ENCODE data around the gene ZNRF3.
"Not testable (repeated sequence)": the region's sequence is repeated elsewhere in the genome, so short reads cannot be mapped to it uniquely, and the experiment has no call there.

ZNRF3 gene

DNA sequence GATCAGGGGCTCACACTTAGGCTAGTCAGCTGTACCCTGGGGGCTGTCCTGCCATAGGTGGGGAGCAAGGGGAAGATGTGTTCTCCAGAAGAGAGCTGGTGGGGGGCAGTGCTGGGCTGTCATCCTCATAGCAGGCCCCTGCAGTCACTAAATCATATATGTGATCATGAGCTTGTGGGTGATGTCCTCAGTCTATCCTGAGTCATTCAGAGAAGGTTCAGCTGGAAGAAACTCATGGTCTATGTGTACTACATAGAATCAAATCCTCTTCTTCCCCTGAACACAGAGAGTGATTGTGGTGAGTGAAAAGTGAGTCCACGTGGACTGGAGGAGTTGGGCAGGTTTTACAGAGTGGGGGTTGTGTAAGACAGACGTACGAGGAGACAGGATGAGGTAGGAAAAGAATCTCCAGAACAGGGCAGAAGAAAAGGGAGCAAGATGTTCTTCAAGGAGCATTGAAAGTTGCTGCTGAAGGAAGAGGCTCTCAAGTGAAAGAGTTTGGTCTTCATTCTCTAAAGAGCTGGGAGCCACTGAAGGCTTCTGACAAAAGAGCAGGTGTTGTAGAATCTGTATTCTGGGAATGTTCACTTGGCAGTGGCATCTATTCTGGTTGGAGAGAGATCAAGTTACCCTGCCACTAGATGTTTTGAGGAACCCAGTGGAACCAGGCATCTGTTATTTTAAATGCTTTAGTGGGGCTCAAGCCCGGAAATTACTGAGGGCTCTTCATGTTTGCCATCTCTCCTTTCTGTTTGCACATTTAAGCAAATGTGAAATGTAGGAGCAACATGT, 109.4 kb downstream of the ZNRF3 start:
- no peak for DNase-seq (ENCODE audit: insufficient read length, low spot score)
- no peak for FAIRE-seq

DNA sequence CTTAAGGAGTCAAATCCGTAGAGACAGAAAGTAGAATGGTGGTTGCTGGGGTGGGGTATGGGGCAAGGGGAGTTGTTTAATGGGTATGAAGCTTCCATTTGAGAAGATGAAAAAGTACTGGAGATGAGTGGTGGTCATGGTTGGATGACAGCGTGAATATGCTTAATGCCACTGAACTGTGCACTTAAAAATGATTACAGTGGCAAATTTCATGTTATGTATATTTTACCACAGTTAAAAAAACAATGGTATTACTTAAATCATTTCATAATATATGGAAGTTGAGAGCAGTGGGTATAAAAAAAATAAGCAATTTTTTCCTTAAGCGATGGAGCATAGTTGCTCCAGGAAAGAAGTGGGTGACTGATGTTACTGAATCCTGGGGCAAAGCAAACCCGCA, 111.2 kb downstream of the ZNRF3 start:
- TF ChIP-seq POLR2A (IDR thresholded peaks at IDR 0.05; ENCODE audit: low read depth, low read length): no peak
- FAIRE-seq: no peak
- DNase-seq (ENCODE audit: insufficient read length, low spot score): no peak

More for the DNA sequence above, 109.4 kb downstream of the ZNRF3 start:
- no peak for TF ChIP-seq POLR2A (IDR thresholded peaks at IDR 0.05; ENCODE audit: low read depth, low read length)

DNA sequence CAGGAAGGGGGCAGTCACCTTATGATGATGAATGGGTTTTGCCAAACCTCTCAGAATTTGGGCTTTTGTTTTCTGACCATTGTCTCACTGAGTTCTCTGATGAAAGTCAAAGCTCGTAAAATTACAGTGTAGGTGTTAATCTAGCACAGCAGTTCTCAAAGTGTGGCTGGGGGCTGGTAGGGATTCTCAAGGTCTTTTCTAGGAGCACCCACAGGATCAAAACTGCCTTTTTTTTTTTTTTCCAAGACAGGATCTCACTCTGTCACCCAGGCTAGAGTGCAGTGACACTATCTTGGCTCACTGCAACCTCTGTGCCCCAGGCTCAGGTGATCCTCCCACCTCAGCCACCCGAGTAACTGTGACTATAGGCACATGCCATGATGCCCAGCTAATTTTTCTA, 112.2 kb downstream of the ZNRF3 start:
- FAIRE-seq: no peak
- no peak for TF ChIP-seq POLR2A (IDR thresholded peaks at IDR 0.05; ENCODE audit: low read depth, low read length)

DNA sequence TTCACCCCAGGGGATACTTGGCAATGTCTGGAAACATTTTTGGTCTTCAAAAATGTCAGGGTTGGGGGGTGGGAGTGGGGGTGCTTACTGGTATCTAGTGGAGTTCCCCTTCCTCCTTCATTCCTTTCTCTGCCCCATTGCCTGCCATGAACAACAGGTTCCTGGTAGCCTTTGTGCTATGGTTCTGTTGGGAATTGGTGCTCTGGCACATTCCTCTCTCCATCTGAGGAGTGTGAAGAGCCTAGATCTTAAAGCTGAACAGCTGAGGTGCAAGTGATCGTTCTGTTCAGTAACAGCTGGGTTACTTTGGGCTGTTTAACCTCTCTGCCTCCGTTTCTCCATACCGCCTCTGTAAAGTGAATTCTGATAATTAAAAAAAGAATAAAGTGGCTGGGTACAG, 114.0 kb downstream of the ZNRF3 start:
- FAIRE-seq: no peak

More for the DNA sequence above, 112.2 kb downstream of the ZNRF3 start:
- no peak for DNase-seq (ENCODE audit: insufficient read length, low spot score)

DNA sequence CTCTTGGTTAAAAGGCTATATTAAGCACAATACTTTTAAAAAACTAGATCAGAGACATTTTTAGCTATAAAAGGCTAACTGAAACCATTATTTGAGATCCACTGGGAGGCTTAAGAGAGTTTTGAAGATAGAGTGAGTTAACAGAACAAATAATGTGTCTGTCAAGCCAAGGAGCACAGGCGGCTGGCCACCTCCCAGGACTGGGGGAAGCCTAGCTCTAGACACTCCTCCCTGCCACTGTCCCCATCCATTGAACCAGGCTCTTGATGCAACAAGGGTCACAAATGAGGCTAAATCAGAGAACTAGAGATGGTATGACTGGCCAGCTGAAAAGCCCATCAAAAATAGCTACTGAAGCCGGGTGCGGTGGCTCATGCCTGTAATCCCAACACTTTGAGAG, 115.3 kb downstream of the ZNRF3 start:
- DNase-seq (ENCODE audit: insufficient read length, low spot score) (no peak), FAIRE-seq (no peak)
- no peak for TF ChIP-seq POLR2A (IDR thresholded peaks at IDR 0.05; ENCODE audit: low read depth, low read length)

More for the DNA sequence above, 114.0 kb downstream of the ZNRF3 start:
- no peak for TF ChIP-seq POLR2A (IDR thresholded peaks at IDR 0.05; ENCODE audit: low read depth, low read length)
- DNase-seq (ENCODE audit: insufficient read length, low spot score): no peak

DNA sequence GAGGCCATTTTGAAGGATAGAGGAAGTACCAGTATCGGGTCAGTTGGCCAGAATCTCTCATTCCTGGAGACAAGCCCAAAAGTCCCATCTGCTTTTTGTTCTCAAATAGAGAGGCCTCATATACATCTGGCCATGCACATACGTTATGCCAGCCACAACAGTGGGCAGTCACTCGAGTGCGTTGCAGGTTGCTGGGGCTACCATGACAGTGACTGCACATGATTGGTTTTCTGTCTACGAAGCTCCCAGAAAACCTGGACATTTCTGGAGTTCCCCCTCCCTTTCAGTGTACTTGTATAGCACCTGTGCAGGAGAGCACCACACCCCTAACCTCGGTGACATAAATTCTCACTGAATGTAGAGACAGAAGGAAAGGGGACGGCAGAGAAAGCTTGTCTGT, 116.1 kb downstream of the ZNRF3 start:
- FAIRE-seq (no peak), DNase-seq (ENCODE audit: insufficient read length, low spot score) (no peak)
- TF ChIP-seq POLR2A (IDR thresholded peaks at IDR 0.05; ENCODE audit: low read depth, low read length): no peak

DNA sequence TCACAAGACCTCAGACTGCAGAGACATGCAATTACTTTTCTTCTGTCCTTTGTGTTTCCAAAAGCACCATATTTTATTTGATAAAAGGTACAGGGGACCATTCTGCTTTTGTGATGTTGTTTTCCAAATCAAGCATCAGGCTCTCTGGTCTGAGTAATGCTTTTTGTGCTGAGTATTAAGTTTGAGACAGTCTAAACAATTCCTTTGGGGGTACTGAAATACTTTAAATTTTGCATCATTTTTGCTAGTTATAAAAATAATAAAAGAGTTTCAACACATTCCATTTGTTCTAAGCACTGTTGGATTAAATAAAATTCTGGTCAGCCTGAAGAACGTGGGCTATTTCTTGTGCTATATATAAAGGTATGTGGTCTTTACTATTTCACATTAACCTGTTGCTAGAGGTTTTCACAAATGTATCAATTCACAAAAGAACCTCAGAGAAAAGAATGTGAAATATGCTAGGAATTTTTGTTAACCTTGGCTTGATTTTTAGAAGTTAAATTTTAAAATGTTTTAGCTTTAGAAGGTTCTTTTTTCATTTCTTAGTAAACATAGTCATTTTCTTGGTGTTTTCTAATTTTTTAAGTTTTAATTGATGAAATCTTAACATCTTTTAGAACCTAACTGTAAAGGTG, 116.7 kb downstream of the ZNRF3 start:
- FAIRE-seq: no peak
- TF ChIP-seq POLR2A (IDR thresholded peaks at IDR 0.05; ENCODE audit: low read depth, low read length): no peak
- DNase-seq (ENCODE audit: insufficient read length, low spot score): no peak

DNA sequence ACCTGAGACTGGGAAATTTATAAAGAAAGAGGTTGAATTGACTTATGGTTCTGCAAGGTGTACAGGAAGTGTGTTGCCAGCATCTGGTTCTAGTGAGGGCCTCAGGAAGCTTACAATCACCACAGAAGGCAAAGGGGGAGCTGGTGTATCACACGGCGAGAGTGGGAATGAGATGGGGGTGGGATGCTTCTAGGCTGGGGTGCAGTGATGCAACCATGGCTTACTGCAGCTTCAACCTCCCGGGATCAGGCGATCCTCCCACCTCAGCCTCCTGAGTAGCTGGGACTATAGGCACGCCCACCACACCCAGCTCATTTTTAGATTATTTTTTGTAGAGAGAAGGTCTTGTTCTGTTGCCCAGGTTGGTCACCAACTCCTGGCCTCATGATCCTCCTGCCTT, 117.3 kb downstream of the ZNRF3 start:
- no peak for TF ChIP-seq POLR2A (IDR thresholded peaks at IDR 0.05; ENCODE audit: low read depth, low read length)
- DNase-seq (ENCODE audit: insufficient read length, low spot score): no peak
- FAIRE-seq: no peak

DNA sequence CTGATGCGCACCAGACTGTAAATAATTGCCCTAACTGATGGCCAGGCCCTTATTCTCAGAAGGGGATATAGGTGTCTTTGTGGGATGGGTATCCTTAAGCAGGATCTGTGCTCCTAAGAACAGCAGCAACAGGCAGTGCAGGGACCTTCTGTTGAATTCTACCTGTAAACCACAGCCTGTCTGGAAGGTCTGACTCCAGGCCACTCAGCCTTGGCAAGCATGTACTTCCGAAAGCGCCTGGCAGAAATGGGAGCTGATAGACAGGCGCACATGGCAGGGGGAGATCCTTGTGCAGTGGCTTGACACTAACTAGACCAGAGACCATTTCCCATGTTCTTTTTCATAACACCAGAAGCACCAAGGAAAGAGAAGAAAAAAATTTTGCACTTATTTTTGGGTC, 119.2 kb downstream of the ZNRF3 start:
- TF ChIP-seq POLR2A (IDR thresholded peaks at IDR 0.05; ENCODE audit: low read depth, low read length): no peak
- FAIRE-seq: no peak
- DNase-seq (ENCODE audit: insufficient read length, low spot score): no peak

DNA sequence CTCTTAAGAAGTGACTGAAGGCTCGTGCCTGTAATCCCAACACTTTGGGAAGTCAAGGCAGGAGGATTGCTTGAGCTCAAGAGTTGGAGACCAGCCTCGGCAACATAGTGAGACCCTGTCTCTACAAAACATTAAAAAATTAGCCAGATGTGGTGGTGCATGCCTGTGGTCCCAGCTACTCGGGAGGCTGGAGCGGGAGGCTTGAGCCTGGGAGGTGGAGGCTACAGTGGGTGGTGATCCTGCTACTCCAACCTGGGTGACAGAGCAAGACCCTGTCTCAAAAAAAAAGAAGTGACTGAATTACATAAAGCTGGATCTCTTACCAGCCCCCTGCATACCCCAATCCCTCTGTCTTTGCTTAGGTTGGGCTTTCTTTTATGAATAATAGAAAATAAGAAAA, 120.2 kb downstream of the ZNRF3 start:
- FAIRE-seq (no peak), DNase-seq (ENCODE audit: insufficient read length, low spot score) (no peak)
- no peak for TF ChIP-seq POLR2A (IDR thresholded peaks at IDR 0.05; ENCODE audit: low read depth, low read length)

DNA sequence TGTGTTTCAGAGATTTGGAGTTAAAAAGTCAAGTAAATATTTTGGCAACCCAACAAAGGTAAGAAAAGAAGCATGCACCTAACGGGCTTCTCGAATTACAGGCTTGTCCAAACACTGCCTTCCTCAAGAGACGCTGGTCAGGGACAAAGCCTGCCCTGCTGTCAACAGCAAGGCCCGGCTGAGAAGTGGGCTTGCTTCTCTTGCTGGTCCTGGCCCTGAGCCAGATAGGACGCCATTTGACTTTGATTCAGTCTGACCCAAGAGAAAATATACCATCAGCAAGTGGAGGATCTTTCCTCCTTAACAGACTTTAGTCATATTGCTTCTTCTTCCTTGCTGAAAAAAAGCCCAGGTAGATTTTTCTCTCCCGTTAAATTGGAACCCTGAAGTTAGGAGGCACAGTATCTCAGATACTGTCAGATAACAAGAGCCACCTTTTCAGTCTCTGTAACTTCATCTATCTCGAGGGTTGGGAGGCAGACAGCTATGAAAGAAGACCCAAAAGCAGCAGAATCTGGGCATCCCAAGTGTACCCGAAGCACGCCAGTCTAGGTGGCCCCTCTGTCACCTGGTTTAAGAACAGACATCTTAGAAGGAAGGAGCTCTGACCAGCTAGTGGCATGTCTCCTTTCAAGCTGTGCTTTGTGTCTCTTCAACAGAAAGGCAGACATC, 120.7 kb downstream of the ZNRF3 start:
- FAIRE-seq (no peak), DNase-seq (ENCODE audit: insufficient read length, low spot score) (no peak)
- TF ChIP-seq POLR2A (IDR thresholded peaks at IDR 0.05; ENCODE audit: low read depth, low read length): no peak

DNA sequence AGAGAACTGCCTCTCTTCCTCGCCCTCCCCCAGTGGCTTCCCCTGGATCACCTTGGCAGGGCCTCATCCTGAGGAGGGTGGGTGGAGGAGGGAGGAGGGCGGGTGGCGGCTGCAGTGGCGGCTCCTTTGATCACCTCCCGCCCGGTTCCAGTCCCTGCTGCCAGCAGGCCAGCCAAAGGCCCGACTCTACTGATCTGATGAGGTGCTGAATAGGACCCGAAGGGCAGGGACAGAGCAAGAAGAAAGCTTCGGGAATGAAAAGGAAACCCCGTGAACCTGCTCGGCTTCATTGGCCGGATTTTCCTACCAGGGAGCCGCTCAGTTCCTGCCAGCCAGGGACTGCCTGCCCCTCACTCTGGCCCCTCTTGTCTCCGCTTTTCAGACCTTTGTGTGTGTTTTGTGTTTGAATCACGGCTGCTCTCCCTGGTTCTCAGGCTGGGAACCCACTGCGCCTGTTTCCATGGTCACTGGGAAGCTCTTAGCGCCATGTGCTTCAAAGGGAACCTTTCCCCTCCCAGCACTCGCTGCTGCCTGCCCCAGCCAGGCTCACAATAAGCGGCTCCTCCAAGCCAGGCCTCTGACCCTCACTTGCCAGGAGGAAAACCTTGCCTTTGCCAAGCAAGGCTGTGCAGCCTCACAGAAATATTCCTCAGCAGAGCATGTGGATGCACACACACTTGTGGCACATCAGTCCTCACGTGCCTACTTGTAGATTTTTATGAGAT, 121.4 kb downstream of the ZNRF3 start:
- TF ChIP-seq POLR2A (IDR thresholded peaks at IDR 0.05; ENCODE audit: low read depth, low read length): no peak
- FAIRE-seq: no peak
- DNase-seq (ENCODE audit: insufficient read length, low spot score): no peak

DNA sequence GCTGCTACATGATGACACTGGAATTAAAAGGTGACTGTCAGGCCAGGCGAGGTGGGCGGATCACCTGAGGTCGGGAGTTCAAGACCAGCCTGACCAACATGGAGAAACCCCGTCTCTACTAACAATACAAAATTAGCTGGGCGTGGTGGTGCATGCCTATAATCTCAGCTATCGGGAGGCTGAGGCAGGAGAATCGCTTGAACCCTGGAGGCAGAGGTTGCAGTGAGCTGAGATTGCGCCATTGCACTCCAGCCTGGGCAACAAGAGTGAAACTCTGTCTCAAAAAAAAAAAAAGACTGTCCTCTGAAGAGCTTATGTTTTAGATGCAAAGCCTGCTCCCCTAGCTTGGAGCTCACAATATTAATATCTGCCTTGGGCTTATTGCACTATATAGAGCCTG, 122.4 kb downstream of the ZNRF3 start:
- DNase-seq (ENCODE audit: insufficient read length, low spot score); FAIRE-seq: not testable (repeated sequence)

DNA sequence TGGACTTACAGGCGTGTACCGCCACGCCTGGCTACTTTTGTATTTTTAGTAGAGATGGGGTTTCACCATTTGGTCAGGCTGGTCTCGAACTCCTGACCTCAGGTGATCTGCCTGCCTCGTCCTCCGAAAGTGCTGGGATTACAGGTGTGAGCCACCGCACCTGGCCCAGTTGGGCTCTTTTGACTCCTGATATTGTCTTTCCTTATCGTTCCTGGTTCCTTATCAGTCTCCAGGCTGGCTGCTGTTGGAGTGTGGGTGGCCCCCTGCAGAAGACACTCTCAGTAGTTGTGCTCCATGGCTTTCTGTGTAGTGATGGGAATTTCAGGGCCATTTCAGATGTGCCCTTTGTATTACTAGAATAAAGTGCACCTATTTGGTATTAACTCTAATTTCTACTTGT, 123.0 kb downstream of the ZNRF3 start:
- FAIRE-seq (no peak), DNase-seq (ENCODE audit: insufficient read length, low spot score) (no peak)
- no peak for TF ChIP-seq POLR2A (IDR thresholded peaks at IDR 0.05; ENCODE audit: low read depth, low read length)
